ENCODE data around the gene ZNF620. TPM values are rescaled to one million over a fixed set of nuclear protein-coding genes. Genes with fewer than 3 reads are reported as not detected.

The ZNF620 gene
- total RNA-seq, 1 experiment from 2014 or later = 4.1 TPM

- H2AFZ ChIP-seq = peak overlapping the region; percentile 92
- H3K27ac ChIP-seq = no peak overlapping the region
- H4K20me1 ChIP-seq (ENCODE audit: insufficient read depth) = no peaks in the 10 kb centered on the region
- intact Hi-C loops (cut with micrococcal nuclease; ENCODE audit: unreplicated experiment) = loop anchor here (1.0 kb wide), 1 partner anchor 28 kb away; the partner anchor contains the start of gene ZNF619
- BruUV-seq (replicated peaks) = no TSS peak
- ChIA-PET CTCF (no interaction called here), POLR2A (ENCODE audit: unreplicated experiment) (interaction anchor here (1.0 kb wide), 1 partner anchor 48 kb away, joined by 3 read pairs; no protein-coding TSS in a partner anchor)
- no peaks in the 10 kb centered on the region for H3K36me3 ChIP-seq (ENCODE audit: low read depth)
- H3K79me2 ChIP-seq (ENCODE audit: low read depth) = no peaks in the 10 kb centered on the region
- peak overlapping the region; percentile 83 for H3K4me2 ChIP-seq
- no peaks in the 10 kb centered on the region for H3K27me3 ChIP-seq (ENCODE audit: insufficient read depth, low read depth)
- TF ChIP-seq, protein P1, sequence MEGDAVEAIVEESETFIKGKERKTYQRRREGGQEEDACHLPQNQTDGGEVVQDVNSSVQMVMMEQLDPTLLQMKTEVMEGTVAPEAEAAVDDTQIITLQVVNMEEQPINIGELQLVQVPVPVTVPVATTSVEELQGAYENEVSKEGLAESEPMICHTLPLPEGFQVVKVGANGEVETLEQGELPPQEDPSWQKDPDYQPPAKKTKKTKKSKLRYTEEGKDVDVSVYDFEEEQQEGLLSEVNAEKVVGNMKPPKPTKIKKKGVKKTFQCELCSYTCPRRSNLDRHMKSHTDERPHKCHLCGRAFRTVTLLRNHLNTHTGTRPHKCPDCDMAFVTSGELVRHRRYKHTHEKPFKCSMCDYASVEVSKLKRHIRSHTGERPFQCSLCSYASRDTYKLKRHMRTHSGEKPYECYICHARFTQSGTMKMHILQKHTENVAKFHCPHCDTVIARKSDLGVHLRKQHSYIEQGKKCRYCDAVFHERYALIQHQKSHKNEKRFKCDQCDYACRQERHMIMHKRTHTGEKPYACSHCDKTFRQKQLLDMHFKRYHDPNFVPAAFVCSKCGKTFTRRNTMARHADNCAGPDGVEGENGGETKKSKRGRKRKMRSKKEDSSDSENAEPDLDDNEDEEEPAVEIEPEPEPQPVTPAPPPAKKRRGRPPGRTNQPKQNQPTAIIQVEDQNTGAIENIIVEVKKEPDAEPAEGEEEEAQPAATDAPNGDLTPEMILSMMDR (conservative IDR thresholded peaks at IDR 0.05) = no peak
- TF ChIP-seq EZH2 (IDR thresholded peaks at IDR 0.05; ENCODE audit: low read depth) = no peak
- no peaks in the 10 kb centered on the region for H3K9me2 ChIP-seq (ENCODE audit: insufficient read depth)
- peak overlapping the region; percentile 70; the same call in 1 of the 2 replicates for H3K4me3 ChIP-seq
- H3K9me3 ChIP-seq (ENCODE audit: insufficient read depth, low read depth) = no peaks in the 10 kb centered on the region
- peak; percentile 19 to 85 for DNase-seq
- peaks cover 3% of the 10 kb centered on the region; the same call in 1 of the 2 replicates for H3F3A ChIP-seq (ENCODE audit: insufficient read depth, low read depth)
- H3K4me1 ChIP-seq (replicated peaks; ENCODE audit: insufficient read depth) = peaks cover 19% of the 10 kb centered on the region
These were observed 1.0 kb upstream of the ZNF620 start for GRCh38 chr3:40504636-40505430.

DNA sequence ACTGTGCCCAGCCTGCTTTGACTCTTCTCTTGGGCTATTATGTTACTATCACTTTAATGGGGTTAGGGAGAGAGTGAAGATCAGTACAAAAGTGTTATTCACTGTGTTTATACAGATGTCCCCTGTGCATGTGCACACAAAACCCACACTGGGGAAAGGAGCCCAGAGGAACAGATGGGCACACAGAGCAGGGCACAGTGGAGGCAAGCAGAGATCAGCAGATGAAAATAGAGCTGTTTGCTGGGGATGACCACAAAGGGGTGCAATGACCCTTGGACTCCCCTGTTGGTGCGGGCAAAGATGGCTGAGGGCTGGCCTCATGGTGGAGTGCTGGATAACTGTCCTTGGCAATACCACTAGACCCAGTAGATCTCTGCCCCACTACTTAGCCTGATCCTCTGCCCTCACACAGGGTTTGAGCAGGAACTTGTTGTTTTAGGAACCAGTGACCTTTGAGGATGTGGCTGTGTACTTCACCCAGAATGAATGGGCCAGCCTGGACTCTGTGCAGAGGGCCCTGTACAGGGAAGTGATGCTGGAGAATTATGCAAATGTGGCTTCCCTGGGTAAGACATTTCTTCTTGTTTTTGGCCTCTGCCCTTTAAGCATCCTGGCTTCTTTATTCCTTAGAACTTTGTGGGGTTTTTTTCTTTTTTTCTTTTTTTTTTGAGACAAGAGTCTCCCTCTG is 5.3 kb downstream of the ZNF620 start:
- Histone ChIP-seq H3K27ac (no peak overlapping the region), H4K20me1 (ENCODE audit: insufficient read depth) (no peaks in the 10 kb centered on the region), H3K27me3 (ENCODE audit: insufficient read depth, low read depth) (no peaks in the 10 kb centered on the region), H3K36me3 (ENCODE audit: low read depth) (no peaks in the 10 kb centered on the region), H2AFZ (no peak overlapping the region), H3K79me2 (ENCODE audit: low read depth) (no peaks in the 10 kb centered on the region), H3K4me1 (replicated peaks; ENCODE audit: insufficient read depth) (peaks cover 5% of the 10 kb centered on the region; the same call in 1 of the 2 replicates), H3K9me3 (ENCODE audit: insufficient read depth, low read depth) (no peaks in the 10 kb centered on the region), H3K9me2 (ENCODE audit: insufficient read depth) (no peaks in the 10 kb centered on the region), H3K4me3 (no peak overlapping the region), H3K4me2 (no peak overlapping the region), H3F3A (ENCODE audit: insufficient read depth, low read depth) (0 out of 2 replicates have a peak, but pooled peaks cover 3% of the 10 kb centered on the region)
- intact Hi-C loops (cut with micrococcal nuclease; ENCODE audit: unreplicated experiment) = no loop called here
- ChIA-PET CTCF (no interaction called here), POLR2A (ENCODE audit: unreplicated experiment) (no interaction called here)
- DNase-seq = no peak
- no TSS peak for BruUV-seq (replicated peaks)
- TF ChIP-seq, protein P1 (conservative IDR thresholded peaks at IDR 0.05) = no peak
- TF ChIP-seq EZH2 (IDR thresholded peaks at IDR 0.05; ENCODE audit: low read depth) = no peak

DNA sequence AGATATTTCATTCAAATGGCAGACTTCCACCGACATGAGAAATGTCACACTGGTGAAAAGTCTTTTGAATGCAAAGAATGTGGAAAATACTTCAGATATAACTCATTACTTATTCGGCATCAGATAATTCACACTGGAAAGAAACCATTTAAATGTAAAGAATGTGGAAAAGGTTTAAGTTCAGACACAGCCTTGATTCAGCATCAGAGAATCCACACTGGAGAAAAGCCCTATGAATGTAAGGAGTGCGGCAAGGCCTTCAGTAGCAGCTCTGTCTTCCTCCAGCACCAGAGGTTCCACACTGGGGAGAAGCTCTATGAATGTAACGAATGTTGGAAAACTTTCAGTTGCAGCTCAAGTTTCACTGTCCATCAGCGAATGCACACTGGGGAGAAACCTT is 10.4 kb downstream of the ZNF620 start:
- ChIA-PET CTCF (no interaction called here), POLR2A (ENCODE audit: unreplicated experiment) (no interaction called here)
- no TSS peak for BruUV-seq (replicated peaks)
- H3K4me1 ChIP-seq (replicated peaks; ENCODE audit: insufficient read depth) = no peaks in the 10 kb centered on the region
- H3F3A ChIP-seq (ENCODE audit: insufficient read depth, low read depth) = no peaks in the 10 kb centered on the region
- no peaks in the 10 kb centered on the region for H3K79me2 ChIP-seq (ENCODE audit: low read depth)
- H3K36me3 ChIP-seq (ENCODE audit: low read depth) = no peaks in the 10 kb centered on the region
- no peak overlapping the region for H2AFZ ChIP-seq
- H4K20me1 ChIP-seq (ENCODE audit: insufficient read depth) = no peaks in the 10 kb centered on the region
- intact Hi-C loops (cut with micrococcal nuclease; ENCODE audit: unreplicated experiment) = no loop called here
- no peak overlapping the region for H3K4me3 ChIP-seq
- no peak for DNase-seq
- no peak overlapping the region for H3K27ac ChIP-seq
- H3K27me3 ChIP-seq (ENCODE audit: insufficient read depth, low read depth) = no peaks in the 10 kb centered on the region
- H3K9me2 ChIP-seq (ENCODE audit: insufficient read depth) = no peaks in the 10 kb centered on the region
- no peak for TF ChIP-seq EZH2 (IDR thresholded peaks at IDR 0.05; ENCODE audit: low read depth)
- TF ChIP-seq, protein P1 (conservative IDR thresholded peaks at IDR 0.05) = no peak
- H3K9me3 ChIP-seq (ENCODE audit: insufficient read depth, low read depth) = no peaks in the 10 kb centered on the region
- H3K4me2 ChIP-seq = no peak overlapping the region

Measured in PC-9 (cell line).